ENCODE measurements around the gene HDAC4.

DNA sequence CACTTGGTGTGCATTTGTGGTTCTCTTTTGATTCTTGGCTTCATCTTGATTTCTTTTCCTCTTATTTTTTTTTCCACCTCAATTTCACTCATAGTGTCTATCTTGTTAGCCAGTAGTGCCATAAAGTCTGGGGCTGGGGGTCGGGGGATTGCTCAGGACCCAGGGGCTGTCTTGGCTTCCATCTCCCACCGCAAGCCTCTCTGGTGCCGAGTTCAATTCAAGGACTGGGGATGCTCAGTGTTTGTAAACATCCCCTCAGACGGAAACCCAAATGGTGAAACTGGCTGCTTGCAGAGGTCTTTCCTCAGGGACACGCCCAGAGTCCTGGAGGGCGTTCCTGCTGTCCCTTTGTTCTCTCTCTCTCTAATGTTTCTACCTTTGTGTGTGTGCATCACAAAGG lies 379.6 kb downstream of the HDAC4 start:
- TF ChIP-seq EZH2 (optimal IDR thresholded peaks at IDR 0.05; ENCODE audit: low read depth, low read length), result no peak
- TF ChIP-seq, protein P1, sequence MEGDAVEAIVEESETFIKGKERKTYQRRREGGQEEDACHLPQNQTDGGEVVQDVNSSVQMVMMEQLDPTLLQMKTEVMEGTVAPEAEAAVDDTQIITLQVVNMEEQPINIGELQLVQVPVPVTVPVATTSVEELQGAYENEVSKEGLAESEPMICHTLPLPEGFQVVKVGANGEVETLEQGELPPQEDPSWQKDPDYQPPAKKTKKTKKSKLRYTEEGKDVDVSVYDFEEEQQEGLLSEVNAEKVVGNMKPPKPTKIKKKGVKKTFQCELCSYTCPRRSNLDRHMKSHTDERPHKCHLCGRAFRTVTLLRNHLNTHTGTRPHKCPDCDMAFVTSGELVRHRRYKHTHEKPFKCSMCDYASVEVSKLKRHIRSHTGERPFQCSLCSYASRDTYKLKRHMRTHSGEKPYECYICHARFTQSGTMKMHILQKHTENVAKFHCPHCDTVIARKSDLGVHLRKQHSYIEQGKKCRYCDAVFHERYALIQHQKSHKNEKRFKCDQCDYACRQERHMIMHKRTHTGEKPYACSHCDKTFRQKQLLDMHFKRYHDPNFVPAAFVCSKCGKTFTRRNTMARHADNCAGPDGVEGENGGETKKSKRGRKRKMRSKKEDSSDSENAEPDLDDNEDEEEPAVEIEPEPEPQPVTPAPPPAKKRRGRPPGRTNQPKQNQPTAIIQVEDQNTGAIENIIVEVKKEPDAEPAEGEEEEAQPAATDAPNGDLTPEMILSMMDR (IDR thresholded peaks at IDR 0.05; ENCODE audit: low read length), result no peak
